ENCODE measurements around the gene LPAR1. TPM values are rescaled to one million over a fixed set of nuclear protein-coding genes. Genes with fewer than 3 reads are reported as not detected.

The LPAR1 gene
- total and polyA plus RNA-seq, 2 of the 8 experiments (the other 6 are each of a cell fraction or from before 2014, with no cell fraction given), result 3.4 to 5.1 TPM

GRCh38 chr9:110971234-110971633, 67.0 kb downstream of the LPAR1 start:
- H3K4me2 ChIP-seq (ENCODE audit: insufficient read depth in 1 of 2, low read depth in 2 of 2, low read length in 2 of 2), result no peak overlapping the region
- no peak overlapping the region for H2BK5ac ChIP-seq (ENCODE audit: low read depth, low read length)
- no peaks in the 10 kb centered on the region for H3K27me3 ChIP-seq (replicated peaks in 1 of 4; ENCODE audit: control insufficient read depth in 3 of 4, extremely low read depth in 1 of 4, insufficient read depth in 3 of 4, low read length in 3 of 4)
- no peaks in the 10 kb centered on the region for H3K9me3 ChIP-seq (ENCODE audit: insufficient read depth in 2 of 2, low read depth in 1 of 2, low read length in 1 of 2)
- no peaks in the 10 kb centered on the region for H3K79me1 ChIP-seq (ENCODE audit: low read depth, low read length)
- H4K8ac ChIP-seq (ENCODE audit: extremely low read depth, insufficient read depth, low read length), result no peak overlapping the region
- H4K91ac ChIP-seq (replicated peaks; ENCODE audit: insufficient read length, low read length), result no peak overlapping the region
- no peak overlapping the region for H3K27ac ChIP-seq (ENCODE audit: low read depth, low read length)
- no peak overlapping the region for H2BK12ac ChIP-seq (ENCODE audit: low read depth, low read length)
- H3K14ac ChIP-seq (ENCODE audit: insufficient read length), result no peak overlapping the region
- DNase-seq (ENCODE audit: low read depth in 1 of 2, low spot score in 2 of 2) (no peak), FAIRE-seq (no peak)
- H3K36me3 ChIP-seq (ENCODE audit: control insufficient read depth in 2 of 4, insufficient read depth in 4 of 4, low read length in 3 of 4), result no peaks in the 10 kb centered on the region
- no peak overlapping the region for H2BK20ac ChIP-seq (ENCODE audit: low read length)
- no peak overlapping the region for H2AFZ ChIP-seq (ENCODE audit: low read length)
- ChIA-PET POLR2A (ENCODE audit: partially characterized antibody) (no interaction called here), CTCF (ENCODE audit: partially characterized antibody) (no interaction called here)
- H3K23ac ChIP-seq (ENCODE audit: insufficient read length), result no peak overlapping the region
- H3K4me1 ChIP-seq (replicated peaks in 1 of 4; ENCODE audit: control insufficient read depth in 3 of 4, insufficient read depth in 4 of 4, low read length in 3 of 4), result peaks cover 0 to 2% (median under 1%) of the 10 kb centered on the region in 4 experiments; a peak in 2 of 7 replicates
- no peak overlapping the region for H3K56ac ChIP-seq (replicated peaks; ENCODE audit: insufficient read length, low read depth, low read length)
- H2BK120ac ChIP-seq (replicated peaks; ENCODE audit: low read depth, low read length), result no peak overlapping the region
- no peaks in the 10 kb centered on the region; the same call in 1 of the 2 replicates for H3K23me2 ChIP-seq (ENCODE audit: low read depth, low read length)
- H4K20me1 ChIP-seq (replicated peaks in 1 of 2; ENCODE audit: control insufficient read depth in 1 of 2, insufficient read depth in 2 of 2, low read length in 2 of 2), result no peaks in the 10 kb centered on the region
- no peaks in the 10 kb centered on the region for H3K79me2 ChIP-seq (ENCODE audit: control insufficient read depth in 1 of 2, insufficient read depth in 2 of 2, low read length in 2 of 2)
- no peak overlapping the region for H3K9ac ChIP-seq (replicated peaks in 1 of 4; ENCODE audit: extremely low read depth in 1 of 4, low read depth in 3 of 4, low read length in 3 of 4)
- H2BK15ac ChIP-seq (ENCODE audit: low read length), result no peak overlapping the region
- no peak overlapping the region for H3K18ac ChIP-seq (ENCODE audit: extremely low read depth, low read length)
- no peak overlapping the region for H4K5ac ChIP-seq (ENCODE audit: insufficient read length, low read depth, low read length)
- no peak overlapping the region for H3K4me3 ChIP-seq (ENCODE audit: extremely low read depth in 1 of 4, insufficient read depth in 2 of 4, low read depth in 3 of 4, low read length in 4 of 4)
- H2AK5ac ChIP-seq (ENCODE audit: low read depth, low read length), result no peak overlapping the region
- WGBS, 2 experiments (ENCODE audit: extremely low coverage in 1 of 2, insufficient coverage in 1 of 2, insufficient read length in 1 of 2, insufficient replicate concordance in 2 of 2, low coverage in 1 of 2, low lambda C conversion rate in 2 of 2, missing lambda C conversion rate in 1 of 2), result 91% methylated on average over 2 of the region's 2 CpGs; no CpG with 5 or more reads in 1 of the 2 experiments
- no peak overlapping the region for H3K4ac ChIP-seq (replicated peaks; ENCODE audit: insufficient read length, low read depth, low read length)
- TF ChIP-seq POLR2AphosphoS5 (IDR thresholded peaks at IDR 0.05; ENCODE audit: low read depth, low read length) (no peak), BRCA1 (IDR thresholded peaks at IDR 0.05; ENCODE audit: low read depth, low read length) (no peak), BCL11A (IDR thresholded peaks at IDR 0.05; ENCODE audit: low read depth in 2 of 2, low read length in 2 of 2) (no peak), YY1 (IDR thresholded peaks at IDR 0.05; ENCODE audit: low read depth, low read length) (no peak), POU5F1 (IDR thresholded peaks at IDR 0.05; ENCODE audit: low read depth, low read length) (no peak), ASH2L (IDR thresholded peaks at IDR 0.05; ENCODE audit: low read length) (no peak)
